HG02973 (cell line): Measurements from ENCODE around the gene LHPP.

ENCODE experiments used
- ATAC-seq: cut with Tn5 transposase; IDR thresholded peaks from one replicate; pipeline ENCODE4 v1.9.1; 2021; ENCODE audit warnings: moderate library complexity; ENCODE audit not compliant: unreplicated experiment

Gene LHPP

DNA sequence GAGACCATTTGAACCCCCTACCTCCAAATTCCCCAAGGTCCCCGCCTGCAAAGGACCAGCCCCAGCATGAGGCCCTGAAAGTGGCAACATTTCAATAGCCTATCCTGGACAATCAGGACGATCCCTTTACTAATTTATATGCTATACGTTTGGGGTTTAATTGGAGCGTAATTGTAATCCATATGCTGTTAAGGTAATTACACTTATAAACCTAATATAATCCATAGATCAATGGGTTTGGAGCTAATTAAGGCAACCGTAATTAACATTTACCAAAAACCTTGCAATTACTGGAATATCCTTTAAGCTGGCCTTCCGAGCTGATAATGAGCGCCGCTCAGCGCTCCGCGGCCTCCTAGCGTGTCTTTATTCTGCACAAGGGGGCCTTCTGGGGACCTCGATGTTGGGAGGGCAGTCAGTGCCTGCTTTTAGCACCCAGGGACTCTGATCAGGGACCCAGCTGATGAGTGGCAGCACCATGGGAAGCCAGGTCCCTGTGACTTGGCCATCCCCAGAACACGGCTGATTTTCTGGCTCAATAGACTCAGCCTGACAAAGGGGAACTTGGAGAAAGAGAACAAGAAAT lies 91.2 kb downstream of the LHPP start:
- ATAC-seq, result no peak

DNA sequence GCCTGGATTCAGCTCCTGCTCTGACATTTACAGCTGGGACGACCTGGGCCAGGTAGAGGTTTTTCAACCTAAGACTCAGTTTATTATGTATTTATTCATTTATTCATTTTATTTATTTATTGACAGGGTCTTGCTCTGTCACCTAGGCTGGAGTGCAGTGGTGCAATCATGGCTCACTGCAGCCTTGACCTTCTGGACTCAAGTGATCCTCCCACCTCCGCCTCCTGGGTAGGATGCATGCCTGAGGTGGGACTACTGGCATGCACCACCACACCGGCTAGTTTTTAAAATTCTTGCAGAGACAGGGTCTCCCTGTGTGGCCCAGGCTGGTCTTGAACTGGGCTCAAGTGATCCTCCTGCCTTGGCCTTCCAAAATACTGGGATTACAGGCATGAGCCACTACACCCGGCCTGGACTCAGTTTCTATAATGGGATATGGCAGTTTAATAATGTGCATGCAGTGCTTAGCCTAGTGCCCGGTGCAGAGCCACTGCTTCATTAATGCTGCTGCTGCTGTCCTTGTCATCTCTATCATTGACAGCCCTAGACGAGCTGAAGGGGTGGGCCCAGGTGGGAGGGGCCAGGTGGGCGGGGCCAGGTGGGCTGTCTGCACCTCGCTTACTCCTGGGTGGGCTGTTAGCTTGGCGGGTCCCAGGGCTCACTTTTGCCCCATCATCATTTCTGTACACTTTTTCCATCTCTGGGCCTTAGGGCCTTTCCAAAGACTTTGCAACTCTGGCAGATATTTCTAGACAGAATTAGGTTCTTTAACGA lies 92.6 kb downstream of the LHPP start:
- ATAC-seq, result no peak

DNA sequence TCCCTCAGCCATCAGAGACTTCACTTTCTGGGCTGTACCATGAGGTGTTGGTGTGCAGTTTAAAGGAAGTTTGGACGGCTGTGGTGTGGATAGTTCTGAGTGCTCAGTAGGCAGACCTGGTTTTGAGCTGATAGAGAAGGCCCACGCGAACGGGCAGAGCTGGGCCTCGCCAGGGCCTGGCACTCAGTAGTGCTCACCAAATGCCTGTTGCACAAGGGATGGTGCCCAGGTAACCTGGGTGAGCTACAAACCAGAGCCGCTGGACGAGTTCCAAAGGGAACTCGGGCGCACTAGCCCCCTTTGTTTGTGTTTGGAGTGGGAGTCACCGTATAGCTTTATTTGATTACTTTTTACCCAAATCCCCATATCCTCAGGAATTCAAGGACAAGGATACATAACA lies 95.5 kb downstream of the LHPP start:
- ATAC-seq, result no peak

DNA sequence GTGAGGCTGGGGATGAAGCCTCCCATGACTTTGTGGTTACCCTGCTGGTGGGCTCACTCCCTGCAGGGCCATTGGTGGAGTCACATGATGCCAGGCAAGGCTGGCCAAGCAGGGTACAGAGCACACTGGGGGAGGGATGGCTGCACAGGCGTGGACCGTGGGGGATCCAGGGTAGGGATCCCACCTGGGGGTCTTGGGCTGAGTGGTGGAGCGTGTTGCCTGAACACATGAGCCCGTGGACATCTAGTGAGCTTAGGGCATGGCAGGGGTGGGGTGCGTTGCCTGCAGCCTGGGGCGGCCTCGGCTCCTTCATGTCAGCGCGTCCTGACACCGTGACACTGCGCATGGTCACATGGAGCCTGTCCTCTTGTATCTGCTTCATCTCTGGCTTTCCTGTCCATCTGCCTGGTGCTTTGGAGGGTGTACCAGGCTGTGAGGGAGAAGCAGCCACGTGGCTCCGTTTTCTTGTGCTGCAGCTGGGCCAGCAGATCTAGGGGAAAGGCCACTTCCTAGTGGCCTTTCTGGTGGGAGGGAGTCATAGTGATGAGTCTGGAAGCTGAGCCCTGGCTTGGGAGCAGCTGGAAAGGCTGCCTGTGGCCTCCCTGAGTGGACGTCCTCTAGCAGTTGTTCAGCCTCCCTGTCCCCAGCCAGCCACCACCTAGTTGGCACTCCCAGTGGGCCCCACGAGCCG lies 96.2 kb downstream of the LHPP start:
- ATAC-seq, result no peak

DNA sequence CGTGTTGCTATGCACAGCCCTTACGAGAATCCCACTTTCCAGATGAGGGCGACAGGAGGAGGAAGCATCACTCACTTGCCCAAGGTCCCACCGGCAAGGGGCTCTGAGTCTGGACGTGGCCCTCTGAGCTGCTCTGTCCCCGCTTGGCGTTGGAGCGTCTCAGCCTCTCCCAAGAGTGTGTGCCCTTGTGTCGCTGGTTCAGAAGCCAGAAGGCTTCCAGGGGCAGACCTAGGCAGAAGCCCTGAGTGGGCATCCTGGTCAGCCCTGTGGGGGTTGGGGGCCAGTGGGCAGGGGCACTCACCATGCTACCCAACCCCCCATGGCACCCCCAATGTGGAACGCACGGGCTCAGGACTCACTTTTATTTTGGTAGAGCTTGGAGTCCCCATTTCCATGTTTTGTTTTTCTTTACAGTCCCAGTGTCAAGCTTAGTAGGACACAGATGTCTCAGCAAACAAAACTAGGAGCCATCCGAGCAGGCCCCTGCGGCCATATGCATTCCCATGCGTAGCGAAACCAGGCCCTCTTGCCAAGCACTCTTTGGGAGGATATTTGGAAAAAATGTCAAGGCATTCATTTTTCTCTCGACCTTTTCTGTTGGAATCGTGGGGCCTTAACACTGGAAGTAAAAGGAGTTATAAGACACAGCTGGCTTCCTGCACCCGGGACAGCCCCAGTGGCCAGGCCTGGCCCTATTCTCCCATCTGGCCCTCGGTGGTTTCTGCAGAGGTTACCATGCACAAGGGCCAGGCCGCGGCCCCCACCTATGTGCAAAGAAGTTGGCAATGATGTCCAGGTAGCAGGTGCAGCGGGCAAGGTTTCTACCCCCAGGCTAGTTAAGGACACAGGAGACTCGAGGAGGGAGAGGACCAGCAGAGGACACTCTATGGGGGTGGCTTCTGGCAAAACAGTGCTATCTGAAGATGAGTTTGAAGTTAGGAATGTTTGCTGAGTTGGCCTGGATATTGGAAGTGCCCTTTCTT lies 97.0 kb downstream of the LHPP start:
- no peak for ATAC-seq

DNA sequence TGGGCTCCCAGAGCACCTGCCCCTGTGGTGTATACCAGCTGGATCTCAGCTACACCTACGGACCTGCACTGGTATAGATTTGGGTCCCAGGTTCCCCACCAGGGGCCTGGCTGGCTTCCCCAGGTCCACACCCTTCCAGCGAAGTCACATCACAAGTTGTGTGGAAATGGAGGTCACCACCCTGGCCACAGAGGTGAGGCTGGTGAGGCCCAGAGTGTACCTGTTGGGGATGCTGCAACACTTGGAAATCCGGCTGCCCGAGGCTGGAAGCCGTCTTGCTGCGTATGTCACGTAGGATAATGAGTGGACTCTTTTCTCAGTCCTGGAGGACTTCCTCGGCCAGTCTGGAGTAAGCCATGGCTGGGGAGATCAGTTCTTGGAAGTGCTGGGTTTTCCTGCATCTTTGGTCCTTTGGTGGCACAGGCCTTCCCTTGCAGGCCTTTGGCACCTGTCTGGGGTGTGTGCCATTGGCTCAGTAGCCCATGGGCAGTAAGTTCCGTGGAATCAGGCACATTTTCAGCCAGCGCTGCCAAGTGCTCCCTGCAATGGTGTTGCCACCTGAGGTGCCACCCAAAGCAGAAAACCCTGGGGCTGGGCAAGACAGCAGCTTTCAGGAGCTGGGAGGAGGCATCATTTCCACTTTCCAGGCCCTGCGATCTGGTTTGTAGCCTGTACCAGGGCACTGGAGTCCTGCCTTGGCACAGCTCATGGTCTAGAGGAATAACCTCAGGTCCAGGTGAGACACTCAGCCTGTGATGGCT lies 97.9 kb downstream of the LHPP start:
- no peak for ATAC-seq

DNA sequence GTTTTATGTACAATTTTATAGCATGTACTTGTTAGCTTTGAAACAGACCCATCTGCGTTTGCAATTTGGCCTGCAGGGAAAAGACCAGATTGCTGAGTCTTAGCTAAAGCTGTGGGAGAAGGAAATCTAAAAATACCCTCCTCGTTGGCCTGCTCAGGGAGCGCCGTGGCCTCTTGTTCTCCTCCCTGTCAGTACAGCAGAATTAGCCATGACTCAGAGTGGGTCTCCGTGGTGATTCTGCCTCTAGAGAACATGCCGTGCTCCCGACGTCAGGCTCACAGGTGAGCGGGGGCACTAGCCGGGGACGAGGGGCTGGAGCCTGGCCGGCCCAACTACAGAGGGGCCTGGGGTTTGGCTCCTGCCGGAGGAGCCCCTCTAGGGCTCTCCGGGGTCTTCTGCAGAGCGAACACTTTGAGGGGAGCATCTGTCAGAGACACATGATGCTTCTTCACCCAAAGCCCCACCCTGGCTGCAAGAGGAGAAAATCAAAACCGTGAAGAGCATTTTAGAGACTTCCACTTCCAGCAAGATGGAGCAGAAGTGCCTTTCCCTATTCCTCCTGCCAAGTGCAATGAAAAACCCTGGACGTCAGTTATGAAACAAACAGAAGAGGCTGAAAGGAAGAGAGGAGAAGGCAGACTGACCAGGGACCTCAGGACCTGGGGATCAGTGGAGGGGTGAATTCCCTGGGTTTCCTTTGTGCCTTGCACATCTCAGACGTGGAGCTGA lies 98.9 kb downstream of the LHPP start:
- no peak for ATAC-seq

DNA sequence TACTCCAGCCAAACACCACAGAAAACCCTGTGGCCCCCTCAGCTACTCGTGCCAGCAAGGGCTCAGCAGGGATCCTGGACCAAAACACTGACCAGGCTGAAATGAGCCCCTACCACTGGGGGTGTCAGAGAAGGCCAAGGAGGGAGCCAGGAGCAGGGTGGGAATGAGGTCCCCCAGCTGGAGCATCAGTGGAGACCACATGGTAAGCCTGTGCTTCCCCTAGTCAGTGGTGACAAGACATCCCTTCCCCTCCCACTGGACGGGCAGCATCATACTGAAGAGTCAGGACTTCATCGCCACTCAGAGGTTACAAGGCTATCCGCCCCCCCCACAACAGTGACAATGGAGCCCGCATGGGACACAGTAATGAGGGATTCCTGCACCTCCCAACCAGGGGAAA lies 99.6 kb downstream of the LHPP start:
- no peak for ATAC-seq

DNA sequence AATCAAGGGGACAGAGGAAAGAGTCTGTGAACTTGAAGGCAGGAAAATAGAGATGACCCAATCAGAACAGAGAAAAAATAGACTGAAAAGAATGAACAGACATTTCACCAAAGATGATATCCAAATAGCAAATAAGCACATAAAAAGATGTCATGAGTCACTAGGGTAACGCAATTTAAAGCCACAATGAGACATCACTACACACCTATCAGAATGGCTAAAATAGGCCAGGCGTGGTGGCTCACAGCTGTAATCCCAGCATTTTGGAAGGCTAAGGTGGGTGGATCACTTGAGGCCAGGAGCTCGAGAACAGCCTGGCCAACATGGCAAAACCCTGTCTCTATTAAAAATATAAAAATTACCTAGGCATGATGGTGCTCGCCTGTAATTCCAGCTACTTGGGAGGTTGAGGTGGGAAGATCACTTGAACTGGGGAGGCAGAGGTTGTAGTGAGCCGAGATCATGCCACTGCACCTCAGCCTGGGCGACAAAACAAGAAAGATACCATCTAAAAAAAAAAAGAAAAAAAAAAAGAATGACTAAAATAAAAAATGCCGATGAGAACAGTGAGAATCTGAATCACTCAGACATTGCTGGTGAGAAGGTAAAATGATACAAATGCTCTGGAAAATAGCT lies 100.9 kb downstream of the LHPP start:
- ATAC-seq, result no peak

DNA sequence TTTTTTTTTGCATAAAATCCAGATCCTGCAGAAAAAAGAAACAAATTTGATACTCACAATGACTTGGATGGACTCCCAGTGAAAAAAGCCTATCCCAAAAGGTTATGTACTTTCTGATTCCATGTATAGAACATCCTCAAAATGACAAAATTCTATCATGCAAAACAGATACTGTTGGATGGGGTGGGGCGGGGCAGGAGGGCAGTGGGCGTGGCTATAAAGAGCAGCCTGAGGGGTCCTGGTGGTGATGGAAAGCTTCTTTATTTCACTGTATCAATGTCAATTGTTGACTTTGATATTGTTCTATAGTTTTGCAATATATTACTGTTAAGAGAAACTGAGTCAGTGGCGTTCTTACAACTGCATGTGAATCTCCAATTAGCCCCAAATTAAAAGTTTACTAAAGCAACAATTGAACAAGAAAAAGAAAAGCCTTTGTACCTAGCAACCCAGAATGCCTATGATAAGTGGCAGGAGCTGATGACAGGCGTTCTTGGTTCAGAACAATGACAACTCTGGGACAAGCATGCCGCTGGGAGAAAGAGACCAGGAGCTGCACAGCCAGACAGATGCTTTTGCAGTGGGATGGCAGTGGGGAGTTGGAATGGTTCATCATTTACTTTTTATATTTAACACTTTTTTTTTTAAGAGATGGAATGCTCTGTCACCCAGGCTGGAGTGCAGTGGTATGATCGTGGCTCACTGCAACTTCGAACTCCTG lies 101.9 kb downstream of the LHPP start:
- no peak for ATAC-seq

DNA sequence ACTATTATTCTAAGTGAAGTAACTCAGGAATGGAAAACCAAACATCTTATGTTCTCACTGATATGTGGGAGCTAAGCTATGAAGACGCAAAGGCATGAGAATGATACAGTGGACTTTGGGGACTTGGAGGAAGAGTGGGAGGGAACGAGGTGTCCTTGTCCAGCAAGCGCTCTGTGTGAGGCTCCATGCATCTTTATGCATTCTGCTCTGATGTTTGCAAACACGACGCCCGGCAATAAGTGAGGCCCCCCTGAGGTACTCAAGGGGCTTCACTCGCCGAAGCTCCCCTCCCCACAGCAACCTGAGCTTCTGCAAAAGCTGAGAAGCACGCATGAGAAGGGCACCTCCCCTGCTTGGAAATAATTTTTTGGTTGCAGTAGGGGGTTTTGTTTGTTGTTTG lies 103.3 kb downstream of the LHPP start:
- ATAC-seq, result no peak

DNA sequence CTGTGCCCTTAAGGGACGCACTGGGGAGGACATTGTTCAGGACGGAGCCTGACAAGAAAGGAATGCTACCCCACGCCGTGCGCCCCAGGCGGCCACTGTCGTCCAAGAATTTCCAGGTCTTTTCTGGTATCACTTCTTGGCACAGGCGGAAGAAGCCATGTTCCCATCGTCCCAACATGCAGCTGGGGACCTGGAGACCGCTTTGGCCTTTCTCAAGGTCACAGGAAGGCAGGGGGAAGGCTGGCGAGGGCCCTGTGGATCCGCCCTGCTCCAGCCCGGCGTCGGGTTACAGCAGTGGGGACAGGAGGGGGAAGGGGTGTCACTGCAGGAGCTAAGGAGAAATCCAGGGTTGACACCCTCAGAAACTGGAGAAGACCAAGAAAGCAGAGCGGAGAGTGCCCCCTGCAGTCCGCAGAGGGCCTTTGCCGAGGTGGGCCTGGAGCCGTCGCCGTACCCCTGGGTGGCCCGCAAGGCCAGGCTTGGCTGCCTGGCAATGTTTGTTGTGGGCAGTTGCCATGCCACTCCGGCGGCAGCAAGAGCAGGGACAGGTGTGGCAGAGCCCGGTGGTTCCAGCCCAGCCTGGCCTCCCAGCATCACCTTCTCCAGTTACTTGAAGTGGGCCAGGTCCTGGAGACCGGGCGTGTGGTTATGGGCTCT lies 104.1 kb downstream of the LHPP start:
- ATAC-seq, result no peak

DNA sequence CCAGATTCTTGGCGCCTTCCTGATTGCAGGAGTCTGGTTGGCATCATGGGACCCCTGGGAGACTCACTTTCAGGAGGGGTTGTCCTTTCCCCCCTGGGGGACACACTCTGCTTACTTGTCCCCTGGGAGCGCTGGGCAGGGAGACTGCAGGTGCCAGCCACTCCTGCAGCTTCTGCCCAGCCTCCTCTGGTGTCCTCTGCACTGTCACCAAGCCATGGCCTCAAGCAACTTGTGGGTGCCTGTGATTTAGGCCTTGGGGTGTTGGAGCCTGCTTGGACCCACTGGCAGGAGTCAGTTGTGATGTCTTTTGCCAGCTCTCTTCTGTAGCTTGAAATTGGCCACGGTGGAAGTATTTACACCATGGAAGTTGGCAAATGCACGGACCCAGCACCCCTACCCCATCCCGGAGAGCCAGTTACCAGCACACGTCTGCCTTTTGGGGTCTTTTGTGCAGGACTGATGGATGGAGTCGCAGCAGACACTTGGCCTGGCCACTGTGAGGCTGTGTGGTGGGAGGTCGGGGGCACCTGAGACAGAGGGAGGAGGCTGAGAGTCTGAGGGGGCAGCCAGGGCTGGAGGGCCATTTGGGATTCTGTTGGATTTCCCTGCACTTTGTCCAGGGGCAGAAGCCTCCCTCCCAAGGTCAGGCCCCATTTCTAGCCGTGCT lies 104.7 kb downstream of the LHPP start:
- no peak for ATAC-seq

DNA sequence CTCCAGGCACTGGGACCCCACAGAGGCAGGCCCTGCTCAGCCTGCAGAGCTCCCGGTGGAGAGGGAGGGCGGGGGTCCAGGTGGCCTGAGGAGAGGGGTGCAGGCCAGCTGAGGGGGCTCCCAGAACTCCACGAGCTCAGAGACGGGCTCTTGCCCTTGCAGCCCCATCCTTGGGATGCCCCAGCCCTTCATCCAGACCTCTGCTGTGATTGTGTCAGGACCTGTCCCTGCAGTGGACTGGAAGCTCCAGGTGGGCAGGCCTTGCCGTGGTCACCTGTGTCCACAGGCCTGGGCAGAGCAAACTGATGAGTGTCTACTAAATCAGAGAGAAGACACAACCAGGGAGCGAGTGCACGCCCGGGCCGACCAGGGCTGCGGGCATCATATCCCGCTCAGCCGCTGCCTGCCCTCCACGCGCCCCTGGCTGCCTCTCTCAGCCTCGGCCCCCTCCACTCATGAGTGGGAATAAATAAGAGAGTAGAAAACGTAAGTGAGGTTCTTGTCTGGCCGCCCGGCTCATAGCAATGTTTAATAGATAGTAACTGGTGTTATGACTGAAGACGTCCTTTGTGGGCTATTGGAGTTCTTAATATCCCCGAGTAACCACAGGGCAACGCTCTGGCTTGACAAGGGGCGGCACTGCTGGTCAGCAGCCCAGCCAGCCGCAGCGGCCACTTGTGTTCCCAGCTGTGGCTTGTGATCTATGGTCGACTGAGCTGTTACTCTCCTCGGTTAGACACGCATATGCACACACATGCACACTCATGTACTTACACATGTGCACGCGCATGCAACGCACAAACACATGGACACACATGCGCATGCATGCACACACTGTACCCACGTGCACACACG lies 105.6 kb downstream of the LHPP start:
- no peak for ATAC-seq

DNA sequence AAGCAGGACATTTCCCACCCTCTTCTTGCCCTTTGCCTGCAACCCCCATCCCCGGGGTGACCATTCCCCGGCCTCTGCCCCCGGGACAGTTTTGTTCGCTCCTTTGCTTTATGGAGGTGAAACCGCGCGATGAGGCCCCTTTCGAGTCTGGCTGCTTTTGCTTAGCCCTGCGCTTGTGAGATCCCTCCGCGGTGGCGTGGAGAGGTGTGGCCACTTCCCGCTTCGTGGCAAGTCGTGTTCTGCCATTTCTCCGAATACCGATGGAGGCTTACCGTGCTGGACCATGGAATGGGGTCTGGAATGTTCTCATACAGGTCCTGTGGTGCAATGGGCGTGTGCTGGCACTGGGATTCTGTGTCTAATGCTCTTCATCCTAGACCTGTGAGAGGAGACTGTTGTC lies 106.7 kb downstream of the LHPP start:
- no peak for ATAC-seq

DNA sequence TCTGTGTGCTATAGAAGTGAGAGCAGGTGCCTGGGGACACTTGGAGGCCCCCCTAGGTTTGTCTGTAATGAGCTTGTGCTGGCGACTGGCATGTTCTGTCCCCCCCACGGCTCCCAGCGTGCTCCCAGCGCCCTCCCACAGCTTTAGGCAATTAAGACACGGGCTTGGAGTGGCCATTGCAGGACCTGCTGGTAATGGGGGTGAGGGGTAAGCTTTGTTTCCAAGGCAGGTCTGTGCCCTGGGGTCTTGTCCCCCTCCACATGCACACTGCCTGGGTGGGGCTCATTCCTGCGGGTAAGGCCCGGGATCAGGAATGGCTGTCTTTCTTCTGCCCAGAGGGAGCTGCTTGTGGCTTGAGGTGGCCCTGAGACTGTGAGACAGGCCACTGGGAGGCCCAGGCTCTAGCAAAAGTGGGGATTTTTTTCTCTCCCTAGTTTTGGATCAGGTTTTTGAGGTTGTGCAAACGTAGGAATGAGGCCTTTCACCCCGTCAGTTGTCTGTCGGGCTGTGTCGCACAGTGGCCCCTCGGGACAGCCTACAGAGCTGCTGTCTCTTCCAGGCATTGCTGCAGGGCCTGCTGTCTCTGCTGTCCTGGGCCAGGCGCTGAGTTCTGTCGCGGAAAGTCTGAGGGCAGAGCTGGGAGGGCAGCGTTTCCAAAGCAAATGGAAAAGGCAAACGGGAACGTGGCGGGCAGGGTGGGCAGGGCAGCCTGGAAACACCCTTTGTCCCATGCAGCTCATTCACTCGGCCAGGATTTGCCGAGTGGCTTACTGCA lies 107.4 kb downstream of the LHPP start:
- no peak for ATAC-seq
